Esophagus muscularis mucosa (tissue), 4 donors: ENCODE data around the gene PIK3CG.

Experiments used
- CTCF ChIP-seq, 3 experiments: fragments of 200-600 bp in 2 of 3; fragments of 450-650 bp in 1 of 3; sonication (generic) in 2 of 3; IDR thresholded peaks; one replicate each; pipeline ENCODE4 v1.5.1; 2017 to 2019; ENCODE audit warnings: antibody characterized with exemption in 3 of 3, mild to moderate bottlenecking in 2 of 3, moderate library complexity in 1 of 3
- EP300 ChIP-seq: sonication (generic); formaldehyde crosslinking; IDR thresholded peaks from one replicate; pipeline ENCODE4 v1.6.1; 2017; ENCODE audit warnings: antibody characterized with exemption
- POLR2A ChIP-seq: fragments of 450-650 bp; IDR thresholded peaks from one replicate; pipeline ENCODE4 v1.6.1; 2017; ENCODE audit warnings: antibody characterized with exemption, moderate library complexity, mild to moderate bottlenecking, low read depth
- POLR2AphosphoS5 ChIP-seq, 2 donors: sonication (generic); formaldehyde crosslinking; IDR thresholded peaks; one replicate each; pipeline ENCODE4 v1.6.1; 2017; ENCODE audit warnings: antibody characterized with exemption in 2 of 2

GRCh38 chr7:106895246-106895864, 30.3 kb downstream of the PIK3CG start:
- no peak for TF ChIP-seq POLR2AphosphoS5 (IDR thresholded peaks at IDR 0.05)
- no peak for TF ChIP-seq EP300
- TF ChIP-seq POLR2A, result no peak
- TF ChIP-seq CTCF (IDR thresholded peaks at IDR 0.05), result no peak
